ENCODE data around the gene DSN1.
A peak's percentile ranks its signal among the peaks of the same experiment; 100 is the strongest.
"Not testable (repeated sequence)": the region's sequence is repeated elsewhere in the genome, so short reads cannot be mapped to it uniquely, and the experiment has no call there.

Gene DSN1, protein sequence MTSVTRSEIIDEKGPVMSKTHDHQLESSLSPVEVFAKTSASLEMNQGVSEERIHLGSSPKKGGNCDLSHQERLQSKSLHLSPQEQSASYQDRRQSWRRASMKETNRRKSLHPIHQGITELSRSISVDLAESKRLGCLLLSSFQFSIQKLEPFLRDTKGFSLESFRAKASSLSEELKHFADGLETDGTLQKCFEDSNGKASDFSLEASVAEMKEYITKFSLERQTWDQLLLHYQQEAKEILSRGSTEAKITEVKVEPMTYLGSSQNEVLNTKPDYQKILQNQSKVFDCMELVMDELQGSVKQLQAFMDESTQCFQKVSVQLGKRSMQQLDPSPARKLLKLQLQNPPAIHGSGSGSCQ

DNA sequence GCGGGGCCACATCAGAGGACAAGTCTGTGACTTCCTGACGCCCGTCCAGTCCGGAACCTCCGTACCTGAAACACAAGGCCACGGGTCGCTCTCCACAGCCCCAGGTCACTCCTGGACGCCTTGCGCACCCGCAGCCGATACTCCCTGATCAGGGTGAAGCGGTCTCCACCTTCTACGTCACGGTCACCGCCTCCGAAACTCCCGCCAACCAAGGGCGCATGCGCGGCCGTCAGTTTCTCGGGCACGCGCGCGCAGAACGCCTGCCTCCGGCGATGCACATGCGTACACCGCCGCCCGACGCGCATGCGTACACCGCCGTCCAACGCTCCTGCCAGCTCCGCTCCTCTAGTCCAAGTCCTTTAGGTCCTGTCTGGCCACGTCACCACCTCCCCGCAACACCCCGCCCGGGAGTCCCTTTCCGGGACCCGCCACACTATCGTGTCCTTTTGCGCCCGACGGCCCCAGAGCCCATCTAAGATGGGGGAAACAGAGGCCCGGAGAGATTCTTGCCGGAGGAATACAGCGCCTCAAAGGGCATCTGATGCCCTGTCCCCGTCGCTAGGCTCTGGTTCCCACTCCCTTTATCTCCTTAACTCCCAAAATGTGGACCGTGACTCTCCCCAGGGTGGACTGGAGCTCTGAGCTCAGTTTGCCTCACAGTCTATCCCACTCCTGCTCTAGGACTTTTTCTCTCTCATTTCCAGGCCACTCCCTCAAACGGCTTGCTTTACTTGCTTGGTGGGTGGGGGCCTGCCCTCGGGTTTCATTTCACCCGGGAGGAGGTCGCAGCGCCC is at the start of gene DSN1:
DSN1 (minus strand) TSS at position 167 of the 794 bp plus-strand sequence. CDS start 2,305 bp downstream, outside the sequence.
- DNase-seq, result peak; percentile 85 to 98 (median 90)
- intact Hi-C loops (cut with DNase I), result loop anchor here (2.0 kb wide), 1 partner anchor 89 kb away; a partner anchor contains a TSS

DNA sequence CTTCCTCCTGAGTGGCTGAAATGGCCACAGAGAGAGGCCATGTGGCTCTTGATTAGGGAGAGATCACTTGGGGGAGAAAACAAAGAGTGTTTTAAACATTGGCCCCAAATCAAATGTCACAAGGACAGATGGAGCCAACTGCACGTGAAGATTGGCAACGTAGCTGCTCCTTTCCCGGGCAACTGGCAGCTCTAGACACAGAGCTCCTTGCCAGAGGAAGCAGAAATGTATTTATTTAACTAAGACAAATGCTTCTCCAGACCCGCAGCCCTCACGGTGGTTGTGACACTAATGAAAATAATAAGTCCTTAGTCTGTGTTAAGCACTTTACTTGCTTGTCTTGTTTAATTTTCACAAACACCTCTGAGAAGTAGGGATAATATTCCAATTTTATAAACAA is 49.6 kb upstream of the DSN1 start:
- DNase-seq, result no peak
- intact Hi-C loops (cut with DNase I), result loop anchor here (5.0 kb wide), 1 partner anchor 39 kb away; a partner anchor contains a TSS

DNA sequence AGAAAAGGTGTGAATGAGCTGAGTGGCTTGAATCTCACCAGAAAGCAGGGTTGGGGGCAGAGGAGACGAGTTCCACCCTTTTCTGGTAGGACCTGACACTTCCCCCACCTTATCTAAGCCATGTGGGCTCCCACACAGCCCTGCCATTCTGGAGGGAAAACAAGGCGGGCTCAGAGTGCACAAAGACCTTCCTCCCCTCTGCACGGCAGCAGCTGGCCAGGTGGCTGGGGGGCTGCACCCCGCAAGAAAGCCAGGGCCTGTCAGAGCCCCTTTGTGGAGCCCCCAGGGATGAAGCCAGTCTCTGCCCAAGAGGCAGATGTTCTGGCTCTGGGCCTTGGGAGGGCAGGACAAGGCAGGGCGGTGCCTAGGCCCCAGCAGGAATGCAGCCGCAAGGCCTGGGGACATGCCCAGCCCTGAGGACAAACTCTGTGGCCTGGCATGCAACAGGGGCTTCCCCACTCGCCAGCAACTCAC is 48.4 kb upstream of the DSN1 start:
- intact Hi-C loops (cut with DNase I), result loop anchor here (5.0 kb wide), 1 partner anchor 40 kb away; a partner anchor contains a TSS
- peak in 6 of 10 donors; percentile 51 to 95 (median 62) for DNase-seq

DNA sequence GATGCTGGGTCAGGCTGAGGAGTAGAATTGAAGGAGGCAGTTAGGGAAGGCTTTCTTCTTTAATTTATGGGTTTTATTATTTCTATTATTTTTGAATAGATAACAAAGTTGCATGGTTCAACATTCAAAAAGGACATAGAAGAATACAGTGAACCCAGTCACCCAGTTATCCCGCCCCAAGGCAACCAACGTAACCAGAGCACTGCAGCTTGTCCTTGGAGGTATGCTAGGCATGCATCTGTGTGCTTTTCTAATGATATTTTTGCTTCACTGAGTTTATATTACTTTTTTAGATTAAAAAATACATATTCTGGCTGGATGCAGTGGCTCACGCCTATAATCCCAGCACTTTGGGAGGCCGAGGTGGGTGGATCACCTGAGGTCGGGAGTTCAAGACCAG is 47.4 kb upstream of the DSN1 start:
- intact Hi-C loops (cut with DNase I), result loop anchor here (5.0 kb wide), 1 partner anchor 41 kb away; a partner anchor contains a TSS
- DNase-seq, result no peak

DNA sequence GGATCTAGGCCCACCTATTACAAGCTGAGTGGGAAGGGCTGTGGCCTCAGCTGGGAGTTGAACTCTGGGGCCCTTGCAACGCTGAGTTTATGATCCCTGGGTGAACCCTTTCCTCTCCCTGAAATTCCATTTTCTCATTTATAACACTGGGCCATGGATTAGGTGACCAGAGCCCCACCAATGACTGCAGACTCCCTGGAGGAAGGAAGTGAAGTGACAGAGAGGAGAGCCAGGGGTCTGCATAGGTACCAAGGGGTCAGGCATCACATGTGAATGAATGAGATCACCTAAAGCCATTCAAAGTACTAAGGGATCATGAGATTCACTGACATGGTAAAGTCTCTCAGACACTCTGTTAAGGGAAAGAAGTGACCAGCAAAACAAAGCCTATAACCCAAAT is 46.5 kb upstream of the DSN1 start:
- DNase-seq, result no peak
- intact Hi-C loops (cut with DNase I), result loop anchor here (5.0 kb wide), 1 partner anchor 42 kb away; a partner anchor contains a TSS

DNA sequence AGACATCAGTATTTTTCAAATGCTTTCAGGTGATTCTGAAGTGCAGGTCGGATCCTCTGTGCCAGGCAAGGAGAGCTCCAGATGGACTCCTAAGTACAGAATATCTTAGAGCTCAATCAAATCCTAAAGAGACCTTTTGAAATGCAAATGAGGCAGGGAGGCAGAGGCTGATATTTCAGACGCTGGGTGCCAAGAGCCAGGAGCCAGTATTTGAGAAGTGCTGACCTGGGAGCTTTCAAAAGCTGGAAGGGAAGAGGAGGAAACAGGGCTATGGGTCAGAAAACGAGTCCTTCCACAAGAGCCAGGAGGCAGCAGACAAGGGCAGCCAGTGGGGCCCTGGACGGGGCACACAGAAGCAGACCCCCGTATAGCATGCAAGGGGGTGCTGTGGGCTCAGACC is 46.1 kb upstream of the DSN1 start:
- DNase-seq, result no peak
- intact Hi-C loops (cut with DNase I), result loop anchor here (5.0 kb wide), 1 partner anchor 43 kb away; a partner anchor contains a TSS

DNA sequence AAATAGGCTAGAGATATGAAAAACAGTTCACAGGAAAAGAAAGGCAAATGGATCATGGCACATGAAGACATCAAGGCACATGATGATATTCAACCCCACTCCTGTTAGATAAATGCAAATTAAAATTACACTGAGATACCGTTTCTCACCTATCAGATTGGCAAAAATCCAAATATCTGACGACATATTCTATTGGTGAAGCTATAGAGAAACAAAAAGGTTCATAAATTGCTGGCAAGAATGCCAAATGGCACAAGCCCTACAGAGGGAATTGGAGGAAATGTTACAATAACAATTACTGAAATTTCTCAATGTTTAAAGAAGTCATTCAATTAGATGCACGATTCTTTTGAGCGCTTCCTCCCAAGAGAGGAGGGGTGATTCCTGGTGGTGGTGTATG is 45.3 kb upstream of the DSN1 start:
- intact Hi-C loops (cut with DNase I), result no loop called here
- DNase-seq, result no peak

DNA sequence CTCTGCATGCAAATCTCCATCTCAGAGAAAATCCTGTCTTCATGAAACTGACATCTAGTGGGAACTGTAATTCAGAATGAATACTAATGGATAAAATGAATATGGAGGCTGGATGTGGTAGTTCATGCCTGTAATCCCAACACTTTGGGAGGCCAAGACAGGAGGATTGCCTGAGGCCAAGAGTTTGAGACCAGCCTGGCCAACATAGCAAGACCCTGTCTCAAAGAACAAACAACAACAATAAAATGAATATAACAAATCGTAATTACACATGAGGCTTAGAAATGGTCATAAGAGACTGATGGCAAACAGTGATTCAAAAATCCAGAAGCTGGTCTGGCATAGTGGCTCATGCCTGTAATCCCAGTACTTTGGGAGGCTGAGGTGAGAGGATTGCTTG is 44.6 kb upstream of the DSN1 start:
- DNase-seq, result no peak
- intact Hi-C loops (cut with DNase I), result no loop called here

GRCh38 chr20:36817496-36817895 is 43.9 kb upstream of the DSN1 start:
- DNase-seq, result no peak
- intact Hi-C loops (cut with DNase I), result no loop called here

DNA sequence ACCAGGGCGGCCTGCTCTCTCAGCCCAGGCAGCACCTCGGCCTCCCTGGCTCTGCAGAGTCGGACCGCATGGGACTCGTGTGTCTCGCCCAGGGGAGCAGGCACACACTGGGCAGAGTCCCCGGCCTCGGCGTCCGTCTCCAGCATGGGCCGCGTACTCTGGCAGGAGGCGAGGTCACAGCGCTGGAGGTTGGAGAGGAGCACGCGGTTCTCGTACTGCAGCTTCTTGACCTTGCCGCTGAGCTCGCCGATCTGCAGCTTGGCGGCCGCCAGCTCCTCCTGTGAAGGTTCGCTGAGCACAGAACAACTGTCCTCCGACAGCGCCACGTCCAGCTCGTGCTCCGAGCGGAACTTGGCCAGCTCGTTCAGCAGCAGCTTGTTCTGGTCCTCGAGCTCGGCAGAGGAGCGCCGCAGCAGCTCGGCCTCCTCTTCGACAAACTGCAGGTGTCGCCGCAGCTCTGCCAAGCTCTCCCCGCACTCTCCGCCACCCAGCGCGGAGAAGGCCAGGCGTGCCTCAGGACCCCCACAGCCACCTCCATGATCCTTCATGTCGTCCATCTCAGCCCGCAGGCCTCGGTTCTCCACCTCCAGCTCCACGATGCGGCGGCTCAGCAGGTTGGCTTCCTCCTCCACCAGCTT is 42.0 kb upstream of the DSN1 start:
- intact Hi-C loops (cut with DNase I), result no loop called here
- DNase-seq, result peak in 1 of 10 donors; percentile 40

GRCh38 chr20:36812594-36813463 is 39.3 kb upstream of the DSN1 start:
- no peak for DNase-seq
- intact Hi-C loops (cut with DNase I), result no loop called here

DNA sequence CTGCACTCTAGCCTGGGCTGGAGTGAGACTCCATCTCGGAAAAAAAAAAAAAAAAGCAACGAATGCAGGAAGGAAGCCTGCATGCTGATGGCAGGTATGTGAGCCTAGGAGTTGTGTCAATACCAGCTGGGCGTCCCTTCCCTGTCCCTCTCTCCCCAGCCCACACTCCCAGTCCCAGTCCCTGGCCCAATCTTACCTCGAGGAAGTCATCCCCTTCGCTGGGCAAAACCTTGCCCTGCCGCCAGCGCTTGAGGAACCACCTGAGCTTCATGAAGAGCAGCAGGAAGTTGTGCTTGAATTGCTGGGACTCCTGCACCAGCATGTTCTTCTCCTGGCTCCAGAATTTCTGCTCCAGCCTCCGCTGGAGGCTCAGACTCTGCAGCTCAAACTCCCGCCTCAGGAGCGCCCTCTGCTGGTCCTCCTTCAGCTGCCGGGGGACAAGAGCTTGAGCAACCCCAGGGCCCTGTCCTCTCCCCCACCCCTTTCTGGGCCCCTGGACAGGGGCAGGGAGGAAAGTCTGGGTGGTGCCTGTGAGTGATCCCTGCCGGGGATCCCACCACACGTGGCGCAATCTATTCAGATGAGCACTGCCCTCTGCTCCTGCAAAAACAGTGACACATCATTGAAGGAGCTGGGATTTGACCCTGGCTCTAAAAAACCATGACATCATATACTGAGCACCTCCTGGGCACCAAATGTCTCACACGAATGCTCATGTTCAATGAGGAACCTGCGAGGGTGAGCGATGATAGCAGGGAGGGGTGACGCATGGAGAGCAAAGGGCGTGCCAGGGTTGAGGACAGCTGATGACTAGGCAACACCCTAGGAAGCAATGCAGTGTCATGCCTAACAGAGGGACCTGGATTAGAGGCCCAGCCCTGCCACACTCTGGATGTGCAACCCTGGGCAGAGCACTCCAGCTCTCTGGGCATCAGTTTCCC is 35.0 kb upstream of the DSN1 start:
- peak in 6 of 10 donors; percentile 43 to 87 (median 58) for DNase-seq
- intact Hi-C loops (cut with DNase I), result no loop called here

GRCh38 chr20:36806049-36806448 is 32.5 kb upstream of the DSN1 start:
- intact Hi-C loops (cut with DNase I), result no loop called here
- no peak for DNase-seq

GRCh38 chr20:36805396-36805795 is 31.8 kb upstream of the DSN1 start:
- intact Hi-C loops (cut with DNase I), result no loop called here
- DNase-seq, result no peak

- no peak for DNase-seq
- intact Hi-C loops (cut with DNase I), result no loop called here
Measured at GRCh38 chr20:36804425-36804824, 30.9 kb upstream of the DSN1 start.

GRCh38 chr20:36802326-36803222 is 29.0 kb upstream of the DSN1 start:
- peak in 3 of 10 donors; percentile 31 to 88 (median 44) for DNase-seq
- intact Hi-C loops (cut with DNase I), result no loop called here

DNA sequence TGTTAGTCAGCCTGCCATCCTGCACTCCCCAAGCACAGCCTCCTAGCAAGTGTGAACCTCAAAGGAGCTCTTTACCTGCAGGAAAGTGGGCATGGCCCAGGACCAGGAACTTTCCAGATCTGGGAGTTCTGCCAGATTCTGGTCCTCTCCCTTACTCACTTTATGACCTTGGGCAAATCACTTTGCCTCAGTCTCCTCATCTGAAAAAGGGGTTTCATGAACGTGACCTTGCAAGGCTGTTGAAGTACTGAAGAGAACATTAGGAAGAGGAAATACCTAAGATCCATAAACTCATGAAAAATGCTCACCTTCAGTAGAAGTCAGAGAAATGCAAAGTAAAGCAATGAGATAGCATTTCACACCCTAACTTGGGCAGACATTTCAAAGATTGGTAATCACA is 26.8 kb upstream of the DSN1 start:
- intact Hi-C loops (cut with DNase I), result no loop called here
- DNase-seq, result no peak

DNA sequence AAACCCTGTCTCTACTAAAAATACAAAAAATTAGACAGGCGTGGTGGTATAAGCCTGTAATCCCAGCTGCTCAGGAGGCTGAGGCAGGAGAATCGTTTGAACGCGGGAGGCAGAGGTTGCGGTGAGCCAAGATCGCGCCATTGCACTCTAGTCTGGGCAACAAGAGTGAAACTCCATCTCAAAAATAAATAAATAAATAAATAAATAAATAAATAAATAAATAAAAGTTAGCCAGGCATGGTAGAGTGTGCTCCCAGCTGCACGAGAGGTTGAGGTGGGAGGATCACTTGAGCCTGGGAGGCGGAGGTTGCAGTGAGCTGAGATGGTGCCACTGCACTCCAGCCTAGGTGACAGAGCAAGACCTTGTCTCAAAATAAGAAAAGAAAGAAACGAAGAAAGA is 25.8 kb upstream of the DSN1 start:
- DNase-seq; intact Hi-C loops (cut with DNase I): not testable (repeated sequence)

Measured in posterior cingulate gyrus (tissue), 11 donors.